Esophagus squamous epithelium (tissue), 5 donors: ENCODE measurements around the gene STAG1. TPM values are rescaled to one million over a fixed set of nuclear protein-coding genes. Genes with fewer than 3 reads are reported as not detected.

Source experiments
- DNase-seq: peaks from one replicate; lab custom pipeline; 2025; lab: John Stamatoyannopoulos, UW
- H3K27ac ChIP-seq, 4 donors: fragments of 200-600 bp; sonication (generic); one replicate each; pipeline ENCODE4 v1.5.1; 2016 to 2019; ENCODE audit warnings: mild to moderate bottlenecking in 1 of 4
- H3K27me3 ChIP-seq, 4 donors: fragments of 200-600 bp; sonication (generic); 1 replicate in 3 of 4; 2 replicates in 1 of 4; pipeline versions ENCODE4 v1.5.1 to v1.6.0; 2017 to 2021; ENCODE audit warnings: antibody characterized with exemption in 1 of 4
- H3K36me3 ChIP-seq, 3 donors: fragments of 200-600 bp; sonication (generic); one replicate each; pipeline ENCODE4 v1.5.1; 2016 to 2019
- H3K4me1 ChIP-seq, 3 donors: fragments of 200-600 bp; sonication (generic); one replicate each; pipeline ENCODE4 v1.5.1; 2017 to 2019
- H3K4me3 ChIP-seq, 4 donors: fragments of 200-600 bp; sonication (generic); 1 replicate in 3 of 4; 2 replicates in 1 of 4; pipeline ENCODE4 v1.5.1; 2016 to 2019; ENCODE audit warnings: mild to moderate bottlenecking in 2 of 4, moderate library complexity in 1 of 4
- H3K9me3 ChIP-seq, 3 donors: fragments of 200-600 bp; sonication (generic); one replicate each; pipeline ENCODE4 v1.5.1; 2016 to 2019
- CTCF ChIP-seq, 6 experiments: fragments of 450-650 bp in 4 of 6; fragments of 200-600 bp in 2 of 6; sonication (generic) in 2 of 6; IDR thresholded peaks; one replicate each; pipeline ENCODE4 v1.5.1; 2016 to 2019; ENCODE audit warnings: antibody characterized with exemption in 6 of 6, mild to moderate bottlenecking in 4 of 6, moderate library complexity in 4 of 6
- POLR2A ChIP-seq, 4 donors: fragments of 450-650 bp; IDR thresholded peaks; one replicate each; pipeline ENCODE4 v1.6.1; 2017; ENCODE audit warnings: antibody characterized with exemption in 4 of 4, mild to moderate bottlenecking in 4 of 4, moderate library complexity in 3 of 4
- WGBS, 2 donors: methylation state at CpG; one replicate each; pipeline ENCODE4 v1.1.5; 2018; 5-methylcytosine and 5-hydroxymethylcytosine counted together
- intact Hi-C: fragments of 100-400 bp; cut with DNase I; formaldehyde crosslinking; loops from one replicate; pipeline ENCODE4 v1.15.0; 2022
- total RNA-seq, 4 donors: library from RNA; depleted of rRNA; stranded (reverse); fragments of >200 nt; gene quantifications; one replicate each; pipeline ENCODE4 v1.1.0, GENCODE V29; 2016
- donor health status: DM: yes; HTN: yes; CAD: no.

STAG1 gene
- total RNA-seq, 4 donors from 2014 or later, result 10.9 to 42.9 (median 24.9) TPM

GRCh38 chr3:136332776-136333175 is 419.4 kb downstream of the STAG1 start:
- H3K36me3 ChIP-seq, result peaks cover 0 to 74% (median 2%) of the 10 kb centered on the region in 3 donors
- DNase-seq, result no peak
- no peak overlapping the region for H3K4me3 ChIP-seq

GRCh38 chr3:136332302-136332701 is 419.9 kb downstream of the STAG1 start:
- H3K27ac ChIP-seq, result no peak overlapping the region
- H3K27me3 ChIP-seq, result no peaks in the 10 kb centered on the region
- no peaks in the 10 kb centered on the region for H3K9me3 ChIP-seq
- no peak for TF ChIP-seq POLR2A (IDR thresholded peaks at IDR 0.05)
- peaks cover 4 to 74% (median 7%) of the 10 kb centered on the region in 3 donors for H3K36me3 ChIP-seq
- WGBS, 2 donors, result 69 to 70% methylated on average over 1 of the region's 1 CpG
- no peaks in the 10 kb centered on the region for H3K4me1 ChIP-seq
- H3K4me3 ChIP-seq, result no peak overlapping the region
- no peak for DNase-seq
- intact Hi-C loops, result no loop called here

More at GRCh38 chr3:136332776-136333175, 419.4 kb downstream of the STAG1 start:
- TF ChIP-seq CTCF (IDR thresholded peaks at IDR 0.05) (no peak), POLR2A (IDR thresholded peaks at IDR 0.05) (no peak)
- H3K27ac ChIP-seq, result no peak overlapping the region
- no peaks in the 10 kb centered on the region for H3K4me1 ChIP-seq
- H3K9me3 ChIP-seq, result no peaks in the 10 kb centered on the region
- intact Hi-C loops, result no loop called here
- H3K27me3 ChIP-seq, result no peaks in the 10 kb centered on the region

GRCh38 chr3:136330900-136331299 is 421.3 kb downstream of the STAG1 start:
- DNase-seq, result no peak
- 81 to 86% methylated on average over 5 of the region's 5 CpGs for WGBS, 2 donors
- no peaks in the 10 kb centered on the region for H3K9me3 ChIP-seq
- H3K4me3 ChIP-seq, result no peak overlapping the region
- no peaks in the 10 kb centered on the region for H3K4me1 ChIP-seq
- TF ChIP-seq POLR2A (IDR thresholded peaks at IDR 0.05) (no peak), CTCF (IDR thresholded peaks at IDR 0.05) (no peak)
- H3K27ac ChIP-seq, result no peak overlapping the region
- H3K27me3 ChIP-seq, result no peaks in the 10 kb centered on the region
- intact Hi-C loops, result no loop called here
- peaks cover 5 to 74% (median 8%) of the 10 kb centered on the region in 3 donors for H3K36me3 ChIP-seq

- H3K4me3 ChIP-seq, result no peak overlapping the region
- 51 to 55% methylated on average over 5 of the region's 5 CpGs for WGBS, 2 donors
- TF ChIP-seq CTCF (IDR thresholded peaks at IDR 0.05) (no peak), POLR2A (IDR thresholded peaks at IDR 0.05) (no peak)
- peaks cover 5 to 74% (median 8%) of the 10 kb centered on the region in 3 donors for H3K36me3 ChIP-seq
- H3K4me1 ChIP-seq, result no peaks in the 10 kb centered on the region
- H3K27ac ChIP-seq, result no peak overlapping the region
- H3K27me3 ChIP-seq, result no peaks in the 10 kb centered on the region
- intact Hi-C loops, result no loop called here
- no peaks in the 10 kb centered on the region for H3K9me3 ChIP-seq
- DNase-seq, result no peak
Observed at GRCh38 chr3:136329593-136329992, 422.6 kb downstream of the STAG1 start.

- H3K36me3 ChIP-seq, result peaks cover 5 to 69% (median 8%) of the 10 kb centered on the region in 3 donors
- H3K27me3 ChIP-seq, result no peaks in the 10 kb centered on the region
- H3K27ac ChIP-seq, result no peak overlapping the region
- intact Hi-C loops, result no loop called here
- TF ChIP-seq POLR2A (IDR thresholded peaks at IDR 0.05) (no peak), CTCF (IDR thresholded peaks at IDR 0.05) (no peak)
- H3K4me1 ChIP-seq, result no peaks in the 10 kb centered on the region
- peaks cover 0 to 14% (median 7%) of the 10 kb centered on the region in 3 donors for H3K9me3 ChIP-seq
- H3K4me3 ChIP-seq, result no peak overlapping the region
- 100% methylated on average over 2 to 4 of the region's 5 CpGs for whole genome bisulfite sequencing, 2 donors
- no peak for DNase-seq
Observed at GRCh38 chr3:136327671-136328070, 424.5 kb downstream of the STAG1 start.

GRCh38 chr3:136326316-136326715 is 425.9 kb downstream of the STAG1 start:
- intact Hi-C loops, result no loop called here

More at GRCh38 chr3:136326316-136326715, 425.9 kb downstream of the STAG1 start:
- DNase-seq, result no peak
- TF ChIP-seq CTCF (IDR thresholded peaks at IDR 0.05), result no peak
- no peak for TF ChIP-seq POLR2A (IDR thresholded peaks at IDR 0.05)
- H3K27me3 ChIP-seq, result no peaks in the 10 kb centered on the region
- H3K9me3 ChIP-seq, result peaks cover 0 to 25% (median 10%) of the 10 kb centered on the region in 3 donors
- H3K36me3 ChIP-seq, result peaks cover 5 to 74% (median 8%) of the 10 kb centered on the region in 3 donors
- H3K27ac ChIP-seq, result no peak overlapping the region
- WGBS, 2 donors, result 96 to 100% methylated on average over 4 of the region's 5 CpGs
- no peak overlapping the region for H3K4me3 ChIP-seq
- no peaks in the 10 kb centered on the region for H3K4me1 ChIP-seq
